Right ventricle myocardium superior (tissue), 1 donor: ENCODE results near the gene PUM2. TPM values are rescaled to one million over a fixed set of nuclear protein-coding genes. Genes with fewer than 3 reads are reported as not detected.
"Not testable (repeated sequence)": the region's sequence is repeated elsewhere in the genome, so short reads cannot be mapped to it uniquely, and the experiment has no call there.

Experiments used
- ATAC-seq: fragments of 200-7000 bp; cut with Tn5 transposase; one replicate; pipeline ENCODE4 v1.9.1; 2020; ENCODE audit warnings: mild to moderate bottlenecking; ENCODE audit not compliant: poor library complexity
- DNase-seq: peaks from one replicate; pipeline ENCODE4 v3.0.0-alpha.2; 2020
- intact Hi-C: fragments of 100-400 bp; cut with DNase I; formaldehyde crosslinking; loops from one replicate; pipeline ENCODE4 v1.11.2; 2022
- total RNA-seq: library from RNA; stranded (reverse); fragmentation: NEBNext Ultra II Directional; extraction: Animal tissue kit (Norgen Biotek cat#: 25700); gene quantifications from one replicate; pipeline ENCODE4 v1.2.1, GENCODE V29; 2021
- donor health status: DM: no; HTN: yes; CAD: no; lungs with severe emphysema.

PUM2 gene
- total RNA-seq, 1 donor from 2014 or later, result 70.9 TPM

DNA sequence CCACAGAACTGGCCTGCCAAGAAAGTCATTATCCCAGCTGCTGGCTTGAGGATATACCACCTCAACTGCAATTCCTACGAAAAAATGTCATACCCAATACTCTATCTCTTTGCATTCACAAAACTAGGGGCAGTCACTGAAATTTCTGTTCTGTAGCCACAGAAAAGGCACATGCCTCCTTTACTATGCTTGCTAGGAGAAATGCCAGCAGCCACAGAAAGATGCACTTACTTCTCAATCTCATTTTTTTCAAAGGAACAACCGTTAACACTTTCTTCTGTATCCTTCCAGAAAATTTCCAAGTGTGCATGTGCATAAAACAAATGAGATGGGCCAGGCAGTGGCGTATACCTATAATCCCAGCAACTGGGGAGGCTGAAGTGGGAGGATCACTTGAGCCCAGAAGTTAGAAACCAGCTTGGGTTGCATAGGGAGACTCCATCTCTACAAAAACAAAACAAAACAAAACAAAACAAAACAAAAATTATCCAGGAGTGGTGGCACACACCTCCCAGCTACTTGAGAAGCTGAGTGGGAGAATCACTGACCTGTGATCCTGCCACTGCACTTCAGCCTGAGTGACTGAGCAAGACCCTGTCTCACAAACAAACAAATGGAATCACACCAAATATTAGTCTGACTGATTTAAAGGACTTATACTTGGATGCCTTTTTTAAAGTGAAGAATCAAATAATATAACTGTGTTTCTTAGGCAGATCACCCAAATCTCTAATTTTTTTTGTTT lies 22.4 kb upstream of the PUM2 start:
- intact Hi-C loops, result no loop called here
- DNase-seq (no peak), ATAC-seq (no peak)

DNA sequence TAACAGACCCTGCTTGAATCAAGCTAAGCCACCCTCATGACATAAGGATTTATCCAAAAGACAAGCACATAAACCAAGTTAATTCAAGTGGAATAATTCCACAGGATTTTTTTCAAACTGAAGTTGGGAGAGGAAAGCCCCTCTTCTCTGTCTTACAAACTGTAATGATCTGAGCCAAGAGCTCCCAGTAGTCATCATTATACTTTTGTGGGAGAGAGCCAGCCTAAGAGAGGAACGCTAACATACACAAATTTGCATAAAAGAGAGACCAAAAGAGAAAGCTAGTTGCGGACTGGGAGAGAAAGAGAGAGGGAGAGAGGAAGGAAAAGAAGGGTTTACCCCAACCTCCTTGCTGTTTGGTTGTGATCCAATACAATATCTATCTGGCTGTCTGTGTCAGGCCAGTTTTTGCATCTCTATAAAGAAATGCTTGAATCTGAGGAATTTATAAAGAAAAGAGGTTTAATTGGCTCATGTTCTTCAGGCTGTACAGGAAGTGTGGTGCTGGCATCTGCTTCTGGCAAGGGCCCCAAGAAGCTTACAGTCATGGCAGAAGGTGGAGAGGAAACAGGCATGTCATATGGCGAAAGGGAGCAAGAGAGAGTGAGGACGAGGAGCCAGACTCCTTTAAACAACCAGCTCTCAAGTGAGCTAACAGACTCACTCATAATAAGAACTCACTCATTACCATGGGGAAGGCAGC lies 20.8 kb upstream of the PUM2 start:
- ATAC-seq, result no peak
- DNase-seq, result no peak

GRCh38 chr2:20370191-20370590 lies 19.5 kb upstream of the PUM2 start:
- DNase-seq (no peak), ATAC-seq (peak; percentile 78)
- intact Hi-C loops, result no loop called here

More for the DNA sequence above, 20.8 kb upstream of the PUM2 start:
- intact Hi-C loops, result no loop called here

- no peak for ATAC-seq
- intact Hi-C loops, result no loop called here
- no peak for DNase-seq
Measured at GRCh38 chr2:20369366-20369765, 18.7 kb upstream of the PUM2 start.

- no peak for ATAC-seq
- intact Hi-C loops, result no loop called here
- no peak for DNase-seq
Measured at GRCh38 chr2:20368706-20369105, 18.1 kb upstream of the PUM2 start.

- DNase-seq, intact Hi-C loops, ATAC-seq: not testable (repeated sequence)
Measured at GRCh38 chr2:20367929-20368328, 17.3 kb upstream of the PUM2 start.

DNA sequence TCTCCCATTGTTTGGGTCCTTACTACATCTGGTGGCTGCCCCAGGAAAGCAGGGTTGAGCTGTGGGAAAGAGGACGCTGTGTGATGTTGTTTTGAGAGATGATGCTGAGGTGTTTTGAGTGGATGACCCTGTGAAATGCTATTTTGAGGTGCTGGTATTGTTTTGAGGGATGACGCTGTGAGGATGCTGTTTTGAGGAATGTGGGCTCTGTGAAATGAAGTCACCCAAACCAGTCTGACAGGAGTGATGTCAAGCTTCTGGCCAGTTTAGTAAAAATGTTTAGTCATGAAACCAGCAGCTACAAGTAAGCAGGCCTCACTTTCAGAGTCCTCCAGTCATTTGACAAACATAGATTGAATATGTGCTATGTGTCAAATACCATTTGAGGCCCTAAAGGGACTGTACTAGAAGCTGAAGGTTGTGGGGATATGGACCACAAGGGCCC lies 16.1 kb upstream of the PUM2 start:
- no peak for ATAC-seq
- intact Hi-C loops, result no loop called here
- no peak for DNase-seq

GRCh38 chr2:20365249-20365817 lies 14.7 kb upstream of the PUM2 start:
- intact Hi-C loops, result no loop called here
- ATAC-seq, result no peak
- no peak for DNase-seq

DNA sequence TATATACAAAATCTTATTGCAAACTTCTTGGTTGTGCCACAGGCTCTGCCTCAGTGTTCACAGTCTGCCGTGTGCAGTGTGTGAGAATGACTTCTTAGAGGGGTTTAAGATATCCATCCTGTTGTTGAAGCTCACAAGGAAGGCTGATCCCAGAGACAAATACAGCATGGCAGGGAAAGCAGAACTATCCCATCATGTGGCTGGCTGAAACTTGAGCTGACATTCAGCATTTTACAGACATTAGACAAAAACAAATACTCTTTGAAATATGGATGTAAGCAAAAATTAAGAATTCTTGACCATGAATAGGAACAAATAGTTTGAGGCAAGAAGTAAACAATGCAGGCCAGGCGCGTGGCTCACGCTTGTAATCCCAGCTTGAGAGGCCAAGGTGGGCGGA lies 12.9 kb upstream of the PUM2 start:
- DNase-seq, result no peak
- ATAC-seq, result no peak
- intact Hi-C loops, result no loop called here

DNA sequence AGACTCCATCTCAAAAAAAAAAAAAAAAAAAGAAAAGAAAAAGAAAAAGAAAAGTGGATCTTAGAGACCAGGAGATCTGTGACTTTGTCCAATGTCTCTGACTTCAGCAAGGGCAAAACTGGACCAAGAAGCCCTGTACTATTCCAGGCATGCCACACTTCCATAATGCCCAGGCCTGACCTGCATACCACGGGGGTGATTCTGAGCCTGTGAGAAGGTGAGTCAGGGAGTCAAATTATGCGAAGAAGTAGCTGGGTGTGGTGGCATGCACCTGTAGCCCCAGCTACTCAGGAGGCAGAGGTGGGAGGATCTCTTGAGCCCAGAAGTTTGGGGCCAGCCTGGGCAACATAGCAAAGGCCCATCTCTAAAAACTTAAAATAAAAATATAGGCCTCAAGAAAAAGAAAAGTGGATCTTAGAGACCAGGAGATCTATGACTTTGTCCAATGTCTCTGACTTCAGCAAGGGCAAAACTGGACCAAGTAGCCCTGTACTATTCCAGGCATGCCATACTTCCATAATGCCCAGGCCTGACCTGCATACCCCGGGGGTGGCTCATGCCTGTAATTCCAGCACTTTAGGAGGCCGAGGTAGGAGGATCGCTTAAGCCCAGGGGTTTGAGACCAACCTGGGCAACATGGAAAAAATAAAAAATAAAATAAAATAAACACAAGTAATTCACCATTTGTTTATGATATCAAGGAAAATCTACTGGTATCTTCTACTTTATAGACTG lies 12.2 kb upstream of the PUM2 start:
- no peak for DNase-seq
- no peak for ATAC-seq
- intact Hi-C loops, result no loop called here

- DNase-seq (no peak), ATAC-seq (no peak)
- intact Hi-C loops, result no loop called here
Measured at GRCh38 chr2:20361893-20362292, 11.2 kb upstream of the PUM2 start.

DNA sequence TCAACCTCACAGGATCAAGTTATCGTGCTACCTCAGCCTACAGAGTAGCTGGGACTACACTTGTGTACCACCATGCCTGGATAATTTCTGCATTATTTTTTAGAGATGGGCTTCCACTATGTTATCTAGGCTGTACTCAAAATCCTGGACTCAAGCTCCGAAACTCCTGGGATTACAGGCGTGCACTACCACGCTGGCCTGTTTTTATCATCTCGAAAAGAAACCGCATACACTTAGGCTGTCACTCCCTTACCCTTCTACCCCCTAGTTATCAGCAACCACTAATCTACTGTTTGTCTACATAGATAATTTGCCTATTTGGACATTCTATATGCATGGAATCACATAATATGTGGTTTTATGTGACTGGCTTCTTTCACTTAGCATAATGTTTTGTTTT lies 8.5 kb upstream of the PUM2 start:
- intact Hi-C loops, result no loop called here
- DNase-seq (no peak), ATAC-seq (no peak)

DNA sequence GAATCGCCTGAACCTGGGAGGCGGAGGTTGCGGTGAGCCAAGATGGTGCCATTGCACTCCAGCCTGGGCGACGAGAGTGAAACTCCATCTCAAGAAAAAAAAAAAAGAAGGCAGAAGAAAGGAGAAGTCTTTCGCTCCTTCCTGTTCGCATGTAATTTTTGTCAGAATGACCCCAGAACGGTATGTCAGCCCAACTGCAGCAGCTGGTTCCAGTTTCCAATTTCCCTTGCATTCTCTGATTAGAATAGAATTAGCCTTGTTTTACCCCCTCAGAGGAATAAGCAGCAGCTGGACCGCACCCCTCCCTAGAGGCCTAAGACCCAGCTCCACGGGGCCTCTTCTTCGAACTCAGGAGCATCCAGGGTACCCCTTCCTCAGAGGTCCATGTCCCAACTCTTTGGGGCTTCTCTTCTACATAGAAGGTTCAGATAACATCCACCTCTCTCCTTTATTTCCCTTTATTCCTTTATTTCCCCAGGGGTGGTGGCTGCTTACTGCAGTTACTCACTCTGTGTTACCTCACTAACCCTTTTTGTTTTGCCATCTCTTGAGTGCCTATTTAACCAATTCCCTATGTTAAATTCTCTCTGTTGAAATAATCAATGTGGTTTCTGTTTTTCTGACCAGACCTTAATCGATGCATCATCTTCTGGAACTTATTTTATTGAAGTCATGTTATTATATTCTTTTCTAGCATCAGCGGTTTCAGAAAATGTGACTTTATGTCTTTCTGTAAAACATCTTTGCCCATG lies 7.2 kb upstream of the PUM2 start:
- no peak for DNase-seq
- intact Hi-C loops, result no loop called here
- ATAC-seq, result no peak

GRCh38 chr2:20356042-20356441 lies 5.4 kb upstream of the PUM2 start:
- ATAC-seq (no peak), DNase-seq (no peak)
- intact Hi-C loops, result no loop called here

DNA sequence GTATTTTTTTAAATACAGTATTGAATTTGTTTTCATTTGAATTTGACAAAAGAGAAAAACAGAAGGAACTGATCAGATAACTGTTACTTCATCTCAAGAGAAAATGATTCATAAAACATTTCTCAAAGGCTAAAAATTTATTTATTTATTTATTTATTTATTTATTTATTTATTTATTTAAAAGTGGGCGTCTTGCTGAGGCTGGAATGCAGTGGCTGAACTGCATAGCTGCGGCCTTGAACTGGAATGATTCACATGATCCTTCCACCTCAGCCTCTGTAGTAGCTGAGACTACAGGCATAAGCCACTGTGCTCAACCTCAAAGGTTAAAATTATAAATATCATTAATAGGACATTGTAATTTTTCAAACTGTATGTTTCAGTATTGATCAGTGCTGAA lies 4.5 kb upstream of the PUM2 start:
- intact Hi-C loops, result no loop called here
- DNase-seq (no peak), ATAC-seq (no peak)

GRCh38 chr2:20353241-20353992 lies 2.8 kb upstream of the PUM2 start:
- ATAC-seq, result no peak
- intact Hi-C loops, result no loop called here

DNA sequence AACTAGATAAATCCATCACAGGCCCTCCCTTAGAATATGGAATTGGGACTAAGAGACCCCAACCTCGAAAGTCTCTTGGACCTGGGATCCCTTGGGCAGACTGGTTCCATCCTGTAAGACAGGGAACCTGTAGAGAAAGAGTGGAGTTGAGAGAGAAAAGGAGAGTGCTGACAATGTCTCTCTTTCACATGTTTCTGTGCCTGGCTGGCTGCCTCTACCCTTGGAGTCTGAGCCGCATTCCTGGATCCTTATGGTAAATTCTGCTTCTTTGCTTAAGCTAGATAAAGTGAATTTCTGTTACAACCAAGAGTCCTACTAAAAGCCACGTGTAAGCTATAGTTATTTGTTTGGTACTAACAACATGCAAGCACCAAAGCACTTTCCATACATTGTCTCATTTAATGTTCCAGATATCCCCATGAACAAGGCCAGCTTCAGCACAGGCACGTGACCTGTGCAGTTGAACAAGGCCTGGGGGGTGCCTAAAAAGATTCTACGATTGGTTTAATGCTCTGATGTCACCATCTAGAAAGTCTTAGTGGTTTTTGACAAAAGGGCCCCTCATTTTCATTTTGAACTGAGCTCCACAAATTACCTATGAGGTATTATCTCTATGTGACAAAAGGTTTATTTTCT lies 2.1 kb upstream of the PUM2 start:
- intact Hi-C loops, result no loop called here
- ATAC-seq (no peak), DNase-seq (no peak)

More at GRCh38 chr2:20353241-20353992, 2.8 kb upstream of the PUM2 start:
- DNase-seq, result no peak

- ATAC-seq (no peak), DNase-seq (no peak)
- intact Hi-C loops, result no loop called here
Measured at GRCh38 chr2:20352230-20352578, 1.6 kb upstream of the PUM2 start.
